Measurements from ENCODE around the gene TOX2. TPM values are rescaled to one million over a fixed set of nuclear protein-coding genes. Genes with fewer than 3 reads are reported as not detected.
"Not testable (repeated sequence)": the region's sequence is repeated elsewhere in the genome, so short reads cannot be mapped to it uniquely, and the experiment has no call there.

The TOX2 gene
- polyA plus RNA-seq, 10 donors: 2.3 to 4.0 (median 3.3) TPM

DNA sequence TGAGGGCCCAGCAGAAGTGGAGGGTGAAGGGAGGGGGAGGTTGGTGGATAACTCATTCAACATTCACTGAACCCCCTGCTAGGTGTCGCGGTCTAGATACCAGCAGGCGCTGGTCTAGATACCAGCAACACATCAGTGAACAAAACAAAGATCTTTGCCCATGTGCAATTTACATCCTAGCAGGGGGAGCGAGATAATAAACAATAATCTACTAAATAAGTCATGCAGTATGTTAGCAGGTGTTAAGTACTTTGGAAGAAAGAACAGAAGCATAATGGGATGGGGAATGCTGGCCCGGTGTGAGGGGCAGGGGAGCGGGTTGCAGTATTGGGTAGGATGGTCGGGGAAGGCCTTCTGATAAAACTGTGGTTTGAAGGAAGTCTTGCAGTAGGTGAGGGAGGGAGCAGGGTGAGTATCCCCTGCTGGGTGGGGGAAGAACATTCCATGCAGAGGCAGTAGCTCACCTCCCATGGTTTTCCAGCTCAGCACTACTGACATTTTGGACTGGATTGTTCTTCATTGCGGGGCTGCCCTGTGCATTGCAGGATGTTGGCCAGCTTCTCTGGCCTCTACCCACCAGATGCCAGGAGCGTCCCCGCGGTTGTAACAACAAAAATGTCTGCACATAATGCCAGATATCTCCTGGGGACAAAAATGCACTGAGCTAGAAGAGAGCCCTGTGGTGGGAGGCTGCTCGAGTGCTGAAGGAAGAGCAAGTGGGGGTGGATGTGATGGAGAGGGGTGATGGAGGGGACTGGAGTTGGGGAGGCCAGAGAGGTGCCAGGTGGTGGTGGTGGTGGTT lies 117.3 kb downstream of the TOX2 start:
- no peak for DNase-seq

DNA sequence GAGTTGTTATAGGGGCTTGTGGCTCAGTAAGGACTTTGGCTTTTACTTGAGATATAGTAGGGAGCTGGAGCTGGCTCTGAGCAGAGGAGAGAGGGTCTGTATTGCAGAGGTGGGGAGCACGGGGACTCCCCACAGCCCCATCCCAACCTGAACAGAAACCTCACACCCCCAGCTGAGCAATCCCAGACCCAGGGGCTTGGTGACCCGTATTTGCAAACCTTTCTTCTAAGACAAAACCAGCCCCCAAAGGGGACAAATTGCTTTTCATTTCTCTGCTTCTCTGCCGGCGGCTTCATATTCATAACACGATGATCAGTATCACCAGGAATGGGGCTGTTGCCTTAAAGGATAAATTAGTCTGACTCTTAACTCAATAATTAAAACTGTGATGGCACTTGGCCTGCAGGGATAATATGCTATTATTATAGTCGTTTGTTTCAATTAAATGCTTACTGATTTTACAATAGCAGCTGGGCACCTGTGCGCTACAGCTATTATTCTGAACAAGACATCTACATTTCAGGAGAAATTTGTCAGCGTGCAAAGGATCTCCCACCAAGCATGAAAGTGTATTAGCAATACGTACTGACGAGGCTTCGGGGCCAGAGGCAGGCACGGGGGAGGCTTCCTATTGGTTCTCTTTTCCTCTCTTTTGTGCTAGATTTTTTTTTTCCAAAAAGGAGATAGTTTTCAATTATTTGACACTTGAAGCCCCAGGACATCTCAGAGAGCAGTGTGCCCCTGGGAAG lies 118.1 kb downstream of the TOX2 start:
- no peak for DNase-seq

DNA sequence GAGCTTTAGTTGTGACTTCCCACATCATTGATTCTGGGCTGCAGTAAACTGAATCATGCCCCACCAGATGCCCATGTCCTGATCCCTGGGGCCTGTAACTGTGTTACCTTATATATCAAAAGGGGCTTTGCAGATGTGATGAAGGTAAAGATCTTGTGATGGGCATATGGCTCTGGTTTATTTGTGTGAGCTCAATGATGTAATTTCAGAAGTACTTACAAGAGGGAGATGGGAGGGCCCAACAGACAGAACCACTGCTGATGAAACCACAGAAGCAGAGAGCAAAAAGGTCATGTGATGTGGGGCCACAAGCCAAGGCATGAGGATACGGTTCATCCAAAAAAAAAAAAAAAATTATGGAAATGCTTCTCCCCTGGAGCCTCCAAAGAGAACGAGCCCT lies 118.7 kb downstream of the TOX2 start:
- no peak for DNase-seq

DNA sequence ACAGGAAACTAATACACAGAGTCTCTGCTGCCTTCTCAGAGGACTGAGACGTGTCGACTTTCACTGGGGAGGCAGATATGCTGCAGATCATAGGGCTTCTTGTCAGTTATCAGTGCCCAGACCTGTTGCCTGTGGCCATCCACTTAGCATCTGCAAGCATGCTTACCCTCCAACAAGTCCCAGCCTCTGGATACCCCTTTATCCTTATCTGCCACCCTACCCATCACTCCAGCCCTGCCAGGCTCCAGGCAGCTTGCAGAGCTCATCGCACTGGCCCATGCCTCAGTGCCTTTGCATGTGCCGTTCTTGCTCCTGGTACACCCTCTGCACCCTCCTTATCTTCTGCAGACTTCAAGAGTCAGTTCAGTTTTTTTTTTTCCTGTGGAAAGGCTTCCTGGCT lies 119.2 kb downstream of the TOX2 start:
- no peak for DNase-seq

DNA sequence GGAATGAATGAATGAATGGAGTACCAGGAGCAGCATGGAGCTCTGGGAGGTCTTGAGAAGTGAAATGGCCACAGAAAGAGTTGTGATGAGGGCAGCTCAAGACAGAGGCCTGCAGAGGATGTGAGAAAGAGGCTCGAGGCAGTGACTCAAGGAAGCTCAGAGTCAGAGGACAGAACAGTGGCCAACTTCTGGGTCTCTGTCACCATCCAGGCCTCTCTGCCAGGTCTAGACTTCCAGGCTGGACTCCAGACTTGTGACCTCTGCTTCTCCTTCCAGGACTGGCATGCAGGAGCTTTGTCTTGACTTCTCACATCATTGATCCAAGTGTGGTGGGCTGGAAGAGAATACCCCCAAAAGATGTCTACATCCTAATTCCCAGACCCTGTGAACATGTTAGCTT lies 119.8 kb downstream of the TOX2 start:
- DNase-seq: no peak

DNA sequence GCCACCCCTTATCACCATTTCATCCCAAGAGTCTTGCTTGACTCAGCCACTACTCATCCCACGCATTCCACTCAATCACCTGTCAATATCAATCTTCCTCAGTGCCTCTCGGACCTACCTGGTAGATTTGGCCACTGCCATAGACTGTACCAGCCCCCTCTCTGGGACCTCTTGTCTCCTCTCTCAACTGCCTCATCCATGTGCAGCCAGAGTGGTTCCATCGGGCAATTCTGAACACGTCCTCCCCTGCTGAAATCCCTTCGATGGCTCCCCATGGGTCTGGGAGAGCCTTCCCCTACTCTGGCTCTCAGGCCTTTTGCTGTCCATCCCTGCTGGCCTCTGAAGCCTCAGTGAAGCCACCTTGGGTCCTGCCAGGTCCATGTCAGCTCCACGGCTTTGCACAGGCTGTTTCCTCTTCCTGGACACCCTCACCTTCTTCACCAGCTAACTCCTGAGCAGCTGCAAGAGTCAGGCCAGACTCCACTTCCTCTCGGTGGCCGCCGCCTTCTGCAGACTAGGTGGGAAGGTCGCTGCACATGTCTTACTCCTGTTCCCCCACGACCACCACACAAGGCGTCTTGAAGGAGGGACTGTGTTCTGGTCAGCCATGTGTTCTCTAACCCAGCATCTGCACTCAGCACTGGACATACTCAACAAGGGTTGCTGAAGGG lies 120.4 kb downstream of the TOX2 start:
- no peak for DNase-seq

DNA sequence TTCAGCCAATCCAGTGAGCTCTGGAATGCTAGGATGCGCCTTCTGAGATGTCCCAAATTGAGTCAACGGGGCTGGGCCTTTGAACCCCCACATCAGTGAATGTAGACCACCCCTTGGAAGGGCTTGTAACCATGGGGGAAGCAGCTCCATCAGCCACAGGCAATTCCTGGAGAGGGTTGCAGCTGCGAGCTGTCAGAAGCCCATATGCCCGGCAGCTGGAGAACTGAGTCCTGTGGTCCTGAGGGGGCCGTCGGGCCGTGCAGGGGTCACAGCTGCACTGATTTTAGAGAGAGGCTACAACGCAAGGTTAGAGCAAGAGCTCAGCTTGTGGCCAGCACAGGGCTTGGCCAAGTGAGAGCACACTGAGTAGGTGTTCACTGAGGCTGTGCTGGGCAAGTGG lies 121.3 kb downstream of the TOX2 start:
- DNase-seq: no peak

DNA sequence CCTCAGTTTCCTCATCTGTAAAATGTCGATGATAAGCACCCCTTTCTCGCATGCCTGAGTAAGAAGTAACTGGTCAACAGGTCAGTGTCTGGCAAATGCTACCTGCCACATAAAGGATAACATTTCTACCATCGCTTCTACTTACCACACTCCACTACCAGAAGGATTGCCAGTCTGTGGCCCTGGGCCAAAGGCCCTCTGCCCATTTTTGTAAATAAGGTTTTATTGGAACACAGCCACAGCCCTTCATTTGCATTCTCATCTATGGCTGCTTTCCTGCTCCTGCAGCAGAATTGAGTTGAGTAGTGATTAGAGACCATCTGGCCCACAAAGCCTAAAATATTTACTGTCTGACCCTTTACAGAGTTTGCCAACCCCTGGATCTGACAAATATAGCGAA lies 121.8 kb downstream of the TOX2 start:
- DNase-seq: no peak

DNA sequence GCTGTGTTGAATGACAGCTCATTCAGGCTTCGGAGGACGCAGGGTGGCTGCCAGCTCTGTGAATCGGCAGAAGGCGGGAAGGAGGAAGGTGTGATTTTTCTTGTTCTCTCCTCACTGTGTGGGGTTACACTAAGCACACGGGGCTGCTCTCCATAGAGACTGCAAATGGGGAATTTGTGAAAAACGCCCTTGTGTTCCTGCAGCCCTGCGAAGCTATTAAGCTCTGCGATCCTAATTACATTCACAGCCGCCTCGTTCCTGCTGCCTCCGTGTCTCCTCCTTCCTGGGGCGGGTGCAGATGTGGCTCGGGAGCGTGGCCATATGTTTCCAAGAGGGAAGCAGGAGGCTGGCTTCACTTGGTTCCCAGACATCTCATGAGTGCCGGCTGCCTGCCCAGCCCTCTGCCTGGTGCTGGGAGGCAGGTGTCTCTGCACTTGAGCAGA lies 124.0 kb downstream of the TOX2 start:
- DNase-seq: peak in 2 of 3 donors; percentile 32 to 70

DNA sequence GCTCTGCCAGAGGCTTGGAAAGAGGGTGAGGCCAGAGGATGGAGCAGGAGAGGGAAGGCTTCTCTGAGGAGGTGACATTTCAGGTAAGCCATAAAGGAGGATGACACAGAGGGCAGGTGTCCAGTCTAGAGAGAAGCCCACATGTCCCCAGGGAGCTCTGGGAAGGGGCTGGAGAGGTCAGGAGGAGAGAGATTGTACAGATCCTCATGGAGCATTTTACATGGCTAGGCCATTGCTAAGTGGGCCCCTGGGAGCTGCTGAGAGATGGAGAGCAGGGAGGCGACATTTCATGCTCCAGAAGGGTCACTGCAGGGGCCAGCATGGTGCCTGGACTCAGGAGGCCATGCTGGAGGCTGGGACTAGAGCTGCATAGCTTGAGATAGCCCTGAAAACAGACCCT lies 124.5 kb downstream of the TOX2 start:
- DNase-seq: no peak

DNA sequence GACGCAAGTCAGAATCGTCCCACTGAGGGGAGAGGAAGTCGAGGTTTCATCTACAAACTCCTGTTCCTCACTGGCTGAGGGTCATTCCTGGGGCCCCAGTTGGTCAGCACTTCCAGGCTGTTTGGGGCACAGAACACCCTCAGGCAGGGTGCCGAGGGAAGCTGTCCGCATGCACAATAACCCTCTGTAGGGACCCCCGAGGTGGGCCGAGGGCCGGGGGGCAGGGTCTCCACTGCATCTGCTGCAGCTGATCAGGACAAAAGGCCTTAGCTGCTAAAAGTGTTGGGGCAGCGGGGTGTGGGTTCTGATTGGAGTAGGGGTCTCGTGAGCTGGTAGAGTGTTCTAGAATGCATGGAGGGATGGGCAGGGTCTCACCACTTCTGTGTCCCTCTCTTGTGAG lies 125.1 kb downstream of the TOX2 start:
- no peak for DNase-seq

DNA sequence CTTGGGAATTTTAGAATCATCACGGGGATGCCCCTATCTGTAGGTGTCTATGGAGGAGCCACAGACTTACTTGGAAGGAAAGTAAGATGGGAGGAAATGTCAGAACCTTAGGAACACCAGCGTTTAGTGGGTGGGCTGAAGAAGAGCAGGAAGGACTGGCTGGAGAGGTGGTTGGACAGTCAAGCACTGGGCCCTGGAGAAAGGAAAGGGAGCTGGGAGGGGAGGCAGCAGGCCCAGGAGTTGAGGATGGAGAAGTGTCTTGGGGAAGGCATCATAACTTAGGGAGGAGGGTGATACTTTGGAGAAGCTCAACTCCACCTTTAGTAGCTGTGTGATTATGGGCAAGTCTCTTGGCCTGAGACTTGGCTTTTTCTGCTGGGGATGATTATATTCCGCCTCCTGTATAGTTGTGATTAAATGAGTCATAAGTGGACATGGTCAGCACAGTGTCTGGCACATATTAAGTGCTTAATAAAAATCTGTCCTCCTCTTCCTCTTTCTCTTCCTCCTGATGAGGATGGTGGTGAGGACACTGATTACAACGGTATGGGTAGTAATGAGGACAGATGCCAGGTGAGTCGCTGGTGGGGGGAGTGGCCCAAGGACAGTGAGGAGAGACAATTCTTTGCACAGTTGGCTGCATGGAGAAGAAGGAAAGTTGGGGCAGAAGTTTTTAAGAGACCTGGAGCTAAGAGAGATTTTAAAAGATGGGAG lies 125.7 kb downstream of the TOX2 start:
- no peak for DNase-seq

DNA sequence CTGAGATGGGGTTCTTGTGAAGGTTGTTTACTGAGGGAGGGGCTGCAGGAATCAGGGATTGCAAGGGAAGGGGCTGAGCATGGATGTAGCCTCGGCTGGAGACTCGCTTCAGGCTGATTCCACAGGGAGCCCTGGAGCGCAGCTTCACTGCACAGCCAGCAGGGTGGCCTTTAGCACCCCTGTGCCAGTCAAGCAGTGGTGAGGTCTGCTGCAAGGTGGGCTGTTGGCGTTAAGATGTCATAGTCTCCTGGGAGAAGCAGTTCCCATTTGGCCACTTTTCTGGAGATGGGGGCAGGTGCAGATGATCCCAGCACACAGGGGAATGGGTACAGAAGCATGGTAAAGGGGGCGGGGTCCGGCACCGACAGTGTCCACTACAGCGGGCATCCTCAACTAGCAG lies 126.3 kb downstream of the TOX2 start:
- DNase-seq: no peak

DNA sequence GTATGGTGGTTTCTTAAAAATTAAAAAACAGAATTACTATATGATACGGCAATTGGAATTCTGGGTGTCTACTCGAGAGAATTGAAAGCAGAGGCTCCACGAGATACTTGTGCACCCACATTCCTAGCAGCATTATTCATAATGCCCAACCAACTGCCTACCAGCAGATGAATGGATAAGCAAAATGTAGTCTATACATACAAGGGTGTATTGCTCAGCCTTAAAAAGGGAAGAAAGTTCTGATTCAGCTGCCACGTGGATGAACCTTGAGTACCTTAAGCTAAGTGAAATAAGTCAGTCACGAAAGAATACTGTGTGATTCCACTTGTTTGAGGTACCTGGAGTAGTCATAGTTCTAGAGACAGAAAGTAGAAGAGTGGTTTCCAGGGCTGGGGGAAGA lies 130.1 kb downstream of the TOX2 start:
- not testable (repeated sequence) for DNase-seq

DNA sequence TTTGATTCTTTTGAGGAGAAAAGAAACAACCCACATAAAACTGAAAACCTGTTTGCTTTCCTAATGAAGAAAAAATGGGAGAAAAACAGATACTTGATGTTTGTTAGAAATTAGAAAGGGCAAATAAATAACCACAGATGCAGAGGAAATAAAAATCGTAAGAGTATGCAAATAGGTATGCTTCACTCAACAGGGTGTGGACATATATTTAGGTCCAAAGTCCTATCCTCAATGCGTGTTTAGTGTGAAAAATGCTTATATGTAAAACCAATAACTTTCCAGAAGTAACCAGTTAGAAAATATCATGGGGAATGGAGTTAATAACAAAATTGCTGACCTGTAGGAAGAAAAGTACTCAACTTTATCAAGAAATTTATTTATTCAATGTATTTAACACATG lies 135.7 kb downstream of the TOX2 start:
- DNase-seq: no peak

DNA sequence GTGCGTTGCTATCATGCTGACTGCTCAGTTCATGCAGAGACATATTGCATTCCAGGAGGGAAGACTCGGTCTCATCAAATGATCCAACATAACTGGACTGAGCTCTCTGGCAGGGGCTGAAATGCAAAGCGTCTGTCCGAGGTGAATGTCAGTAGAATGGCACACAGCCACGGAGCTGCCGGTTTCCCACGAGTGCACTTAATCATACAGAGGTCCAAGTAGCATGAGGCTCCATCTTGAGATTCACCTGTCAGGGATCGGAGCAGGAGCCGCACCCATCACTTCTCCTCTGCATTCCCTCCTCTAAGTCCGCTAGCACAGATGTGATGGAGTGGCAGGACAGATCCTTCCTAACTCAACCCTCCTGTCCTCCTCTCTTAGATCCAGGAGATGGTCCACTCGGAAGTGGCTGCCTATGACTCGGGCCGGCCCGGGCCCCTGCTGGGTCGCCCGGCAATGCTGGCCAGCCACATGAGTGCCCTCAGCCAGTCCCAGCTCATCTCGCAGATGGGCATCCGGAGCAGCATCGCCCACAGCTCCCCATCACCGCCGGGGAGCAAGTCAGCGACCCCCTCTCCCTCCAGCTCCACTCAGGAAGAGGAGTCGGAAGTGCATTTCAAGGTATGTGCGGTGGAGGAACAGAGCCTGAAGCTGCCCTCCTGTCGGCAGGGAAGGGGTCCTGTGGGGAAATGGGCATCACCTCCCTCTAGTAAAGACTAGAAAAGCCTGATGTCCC lies 136.4 kb downstream of the TOX2 start:
- DNase-seq: no peak

DNA sequence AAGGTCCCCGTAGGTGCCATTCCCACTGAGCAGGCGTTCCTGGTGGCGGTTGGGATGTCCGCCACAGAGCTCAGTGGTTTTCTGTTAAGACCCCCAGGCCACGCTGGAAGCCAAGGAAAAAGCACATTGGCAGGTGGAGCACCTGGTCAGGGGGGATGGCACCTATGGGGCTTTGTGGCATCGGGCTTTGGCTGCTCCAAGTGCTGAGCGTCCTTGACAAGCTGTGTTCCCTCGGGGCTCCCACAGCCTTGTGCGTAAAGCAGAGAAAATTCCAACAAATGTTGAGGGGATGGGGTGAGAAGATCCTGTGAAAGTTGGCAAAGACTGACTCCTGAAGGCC lies 137.0 kb downstream of the TOX2 start:
- DNase-seq: no peak

DNA sequence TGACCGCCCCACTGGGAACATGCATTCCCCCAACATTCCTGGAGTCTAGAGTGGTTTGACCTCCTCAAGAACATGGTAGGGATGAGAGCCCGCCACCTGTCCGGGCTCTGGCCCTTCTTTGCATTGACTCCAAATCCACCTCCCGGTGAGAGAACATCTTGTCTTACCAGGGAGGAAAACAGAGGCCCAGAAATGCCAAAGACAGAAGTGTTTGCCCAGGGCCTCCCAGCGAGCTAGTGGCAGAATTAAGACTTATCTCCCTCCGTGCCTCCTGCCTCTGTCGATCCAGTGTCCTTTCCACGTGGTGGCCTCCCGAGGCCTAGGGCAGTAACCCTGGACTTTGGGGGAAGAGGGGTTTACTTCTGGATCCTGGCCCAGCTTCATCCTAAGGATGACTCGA lies 137.5 kb downstream of the TOX2 start:
- DNase-seq: no peak

DNA sequence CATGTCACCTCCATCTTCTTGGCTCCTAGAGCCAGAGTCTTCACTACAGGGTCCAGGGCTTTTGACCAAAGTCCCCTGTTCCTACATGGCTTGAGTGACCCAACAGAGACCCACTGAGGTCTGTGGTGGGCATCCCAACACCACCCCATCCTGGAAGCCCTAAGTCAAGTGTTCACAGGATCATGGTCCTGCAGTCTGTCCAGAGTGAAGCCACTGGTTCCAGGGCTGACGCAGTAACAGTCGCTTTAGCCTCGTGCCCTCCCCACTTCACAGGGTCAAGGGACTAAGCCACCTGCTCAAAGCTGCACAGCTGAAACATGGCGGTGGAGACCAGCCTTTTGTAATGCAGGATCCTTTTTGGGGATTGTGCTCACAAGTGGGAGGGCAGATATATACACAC lies 138.4 kb downstream of the TOX2 start:
- no peak for DNase-seq

DNA sequence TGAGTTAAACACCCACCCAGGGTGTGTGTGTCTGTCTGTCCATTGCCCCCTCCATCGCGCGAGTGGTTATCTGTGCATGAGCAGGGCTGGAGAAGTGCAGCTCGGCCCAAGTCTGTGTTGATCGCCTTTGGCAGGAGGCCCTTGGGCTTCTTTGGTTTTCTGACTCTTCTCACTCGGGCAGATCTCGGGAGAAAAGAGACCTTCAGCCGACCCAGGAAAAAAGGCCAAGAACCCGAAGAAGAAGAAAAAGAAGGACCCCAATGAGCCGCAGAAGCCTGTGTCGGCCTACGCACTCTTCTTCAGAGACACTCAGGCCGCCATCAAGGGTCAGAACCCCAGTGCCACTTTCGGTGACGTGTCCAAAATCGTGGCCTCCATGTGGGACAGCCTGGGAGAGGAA lies 139.5 kb downstream of the TOX2 start:
- DNase-seq: no peak

DNA sequence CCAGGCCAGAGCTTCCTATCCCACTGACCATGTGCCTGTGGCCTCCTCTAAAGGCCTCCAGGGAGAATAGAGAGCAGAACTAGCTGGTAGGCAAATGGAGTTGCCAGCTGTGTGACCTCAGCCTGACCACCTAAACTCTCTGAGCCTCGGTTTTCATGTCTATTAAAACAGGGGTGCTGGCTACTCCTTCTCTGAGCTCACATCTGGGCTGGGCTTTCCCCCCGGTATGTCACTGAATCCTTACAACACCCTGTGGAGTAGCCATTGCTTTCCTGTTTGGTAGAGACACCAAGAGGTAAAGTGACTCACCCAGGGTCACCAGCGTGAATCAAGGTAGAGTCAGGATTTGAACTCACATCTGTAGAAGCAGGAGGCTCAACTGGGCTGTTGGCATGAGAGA lies 140.2 kb downstream of the TOX2 start:
- no peak for DNase-seq
